Pancreas (tissue), 10 donors: ENCODE measurements around the gene C1QL1. TPM values are rescaled to one million over a fixed set of nuclear protein-coding genes. Genes with fewer than 3 reads are reported as not detected.

Source experiments
- ATAC-seq, 4 donors: fragments of 200-7000 bp; cut with Tn5 transposase; one replicate each; pipeline versions ENCODE4 v1.8.0 to v1.9.1; 2020; ENCODE audit warnings: mild to moderate bottlenecking in 4 of 4, moderate library complexity in 4 of 4
- DNase-seq, 6 donors: peaks; one replicate each; pipeline ENCODE4 v3.0.0-alpha.2; 2020
- FAIRE-seq: peaks from 2 replicates; lab custom pipeline; 2012; peaks lifted over from hg19 to GRCh38; lab: Jason Lieb, UNC
- H3K27ac ChIP-seq, 4 donors: fragments of 200-600 bp; sonication (generic); 1 replicate in 3 of 4; 2 replicates in 1 of 4; pipeline versions ENCODE4 v1.5.0 to v1.8.0; 2020
- H3K27me3 ChIP-seq, 4 donors: fragments of 200-600 bp; one replicate each; pipeline ENCODE4 v1.8.0; 2021
- H3K36me3 ChIP-seq, 3 donors: fragments of 200-600 bp; sonication (generic) in 1 of 3; one replicate each; pipeline versions ENCODE4 v1.5.0 to v1.8.0; 2020 to 2021
- H3K4me1 ChIP-seq, 3 donors: fragments of 200-600 bp; one replicate each; pipeline ENCODE4 v1.8.0; 2021
- H3K4me3 ChIP-seq, 4 donors: fragments of 200-600 bp; sonication (generic) in 2 of 4; one replicate each; pipeline versions ENCODE4 v1.5.0 to v1.8.0; 2020 to 2021
- H3K9me3 ChIP-seq, 4 donors: fragments of 200-600 bp; one replicate each; pipeline ENCODE4 v1.8.0; 2021
- CTCF ChIP-seq, 4 donors: fragments of 200-600 bp; sonication (generic) in 3 of 4; IDR thresholded peaks; one replicate each; pipeline versions ENCODE4 v1.5.0 to v1.8.0; 2021; ENCODE audit warnings: antibody characterized with exemption in 4 of 4
- WGBS, 2 donors: extraction: QIAGEN DNeasy Blood & Tissue Kit; methylation state at CpG; one replicate each; pipeline ENCODE4 v1.1.7; 2013; 5-methylcytosine and 5-hydroxymethylcytosine counted together
- intact Hi-C, 3 donors: fragments of 100-400 bp; cut with DNase I; formaldehyde crosslinking; loops; one replicate each; pipeline versions ENCODE4 v1.11.1 to v1.14.2; 2022
- polyA plus RNA-seq, 2 donors: library from polyadenylated mRNA; stranded (reverse); fragments of 200-250 nt; gene quantifications; one replicate each; pipeline ENCODE4 v1.2.3, GENCODE V29; 2013
- total RNA-seq, 6 donors: library from RNA; stranded (reverse); fragmentation: NEBNext Ultra II Directional in 4 of 6; extraction: Animal tissue kit (Norgen Biotek cat#: 25700) in 4 of 6; gene quantifications; one replicate each; pipeline versions ENCODE4 v1.2.1 to v1.2.4, GENCODE V29; 2021 to 2023
- donor health status: healthy with polysubstance abuse.
- donor health status: DM: no; HTN: no; CAD: no; lungs with moderate emphysema.
- donor health status: DM: no; HTN: no; CAD: no.
- donor health status: control.
- donor health status: control.
- donor health status: Bipolar disorder and iron deficiency.
- donor health status: DM: yes; HTN: yes; CAD: no.
- donor health status: DM: no; HTN: no; CAD: no.
- donor health status: DM: no; HTN: no; CAD: no.
- donor health status: DM: yes; HTN: yes; CAD: no.

Gene C1QL1
- total and polyA plus RNA-seq, 8 donors: 0.92 to 29.3 (median 3.5) TPM

GRCh38 chr17:44940768-44941167 lies 27.3 kb downstream of the C1QL1 start:
- intact Hi-C loops: no loop called here
- no peak overlapping the region for H3K4me3 ChIP-seq
- no peak for DNase-seq
- H3K27me3 ChIP-seq: no peaks in the 10 kb centered on the region
- no peak for TF ChIP-seq CTCF (IDR thresholded peaks at IDR 0.05)
- FAIRE-seq: no peak
- no peaks in the 10 kb centered on the region for H3K9me3 ChIP-seq
- ATAC-seq: no peak
- peak overlapping the region in 1 of 4 donors; percentile 12 for H3K27ac ChIP-seq
- H3K4me1 ChIP-seq: no peaks in the 10 kb centered on the region
- H3K36me3 ChIP-seq: no peaks in the 10 kb centered on the region
- WGBS, 2 donors: 37 to 60% methylated on average over 1 of the region's 1 CpG

GRCh38 chr17:44940317-44940716 lies 27.8 kb downstream of the C1QL1 start:
- Histone ChIP-seq H3K36me3 (no peaks in the 10 kb centered on the region), H3K27ac (peak overlapping the region in 1 of 4 donors; percentile 12), H3K4me3 (no peak overlapping the region), H3K4me1 (no peaks in the 10 kb centered on the region), H3K9me3 (no peaks in the 10 kb centered on the region), H3K27me3 (no peaks in the 10 kb centered on the region)
- TF ChIP-seq CTCF (IDR thresholded peaks at IDR 0.05): no peak
- intact Hi-C loops: no loop called here
- DNase-seq (peak in 1 of 6 donors; percentile 47), ATAC-seq (peak; percentile 18 to 93 (median 70)), FAIRE-seq (no peak)
- WGBS, 2 donors: 45 to 60% methylated on average over 4 of the region's 4 CpGs

GRCh38 chr17:44935116-44935515 lies 33.0 kb downstream of the C1QL1 start:
- H3K4me3 ChIP-seq: no peak overlapping the region
- 90 to 96% methylated on average over 9 of the region's 9 CpGs for WGBS, 2 donors
- FAIRE-seq: no peak
- DNase-seq: peak in 1 of 6 donors; percentile 57
- H3K36me3 ChIP-seq: no peaks in the 10 kb centered on the region
- H3K27ac ChIP-seq: no peak overlapping the region
- no peaks in the 10 kb centered on the region for H3K27me3 ChIP-seq
- ATAC-seq: no peak
- TF ChIP-seq CTCF (IDR thresholded peaks at IDR 0.05): no peak
- H3K9me3 ChIP-seq: no peaks in the 10 kb centered on the region
- intact Hi-C loops: no loop called here
- no peaks in the 10 kb centered on the region for H3K4me1 ChIP-seq

- Histone ChIP-seq H3K9me3 (no peaks in the 10 kb centered on the region), H3K36me3 (no peaks in the 10 kb centered on the region), H3K27me3 (no peaks in the 10 kb centered on the region), H3K27ac (no peak overlapping the region), H3K4me1 (no peaks in the 10 kb centered on the region), H3K4me3 (no peak overlapping the region)
- WGBS, 2 donors: 95 to 97% methylated on average over 10 of the region's 10 CpGs
- intact Hi-C loops: no loop called here
- no peak for TF ChIP-seq CTCF (IDR thresholded peaks at IDR 0.05)
- FAIRE-seq (no peak), ATAC-seq (no peak), DNase-seq (peak in 1 of 6 donors; percentile 27)
Measured at GRCh38 chr17:44934745-44935105, 33.4 kb downstream of the C1QL1 start.

- ATAC-seq (no peak), DNase-seq (peak in 1 of 6 donors; percentile 37), FAIRE-seq (no peak)
- H3K27ac ChIP-seq: no peak overlapping the region
- no peaks in the 10 kb centered on the region for H3K36me3 ChIP-seq
- no peaks in the 10 kb centered on the region for H3K4me1 ChIP-seq
- WGBS, 2 donors: 93 to 96% methylated on average over 34 of the region's 34 CpGs
- intact Hi-C loops: no loop called here
- no peaks in the 10 kb centered on the region for H3K9me3 ChIP-seq
- H3K27me3 ChIP-seq: no peaks in the 10 kb centered on the region
- no peak for TF ChIP-seq CTCF (IDR thresholded peaks at IDR 0.05)
- H3K4me3 ChIP-seq: no peak overlapping the region
Measured at GRCh38 chr17:44933824-44934744, 34.0 kb downstream of the C1QL1 start.
